Activated CD8-positive, alpha-beta memory T cell treated with anti-CD3 and anti-CD28 coated beads, Interleukin-2, amount 10 ng/mL, durations not matched to agents 7 days and 5 days (primary cell): ENCODE results near the gene TRIM51. TPM values are rescaled to one million over a fixed set of nuclear protein-coding genes. Genes with fewer than 3 reads are reported as not detected.
"Not testable (repeated sequence)": the region's sequence is repeated elsewhere in the genome, so short reads cannot be mapped to it uniquely, and the experiment has no call there.

Experiments used
- ATAC-seq: fragments of 150-1000 bp; cut with Tn5 transposase; one replicate; pipeline ENCODE4 v1.10.0; 2021; ENCODE audit warnings: moderate library complexity
- CTCF ChIA-PET: fragments of 350-600 bp; sonication (Branson Sonifier 250); formaldehyde crosslinking; loops from one replicate; lab custom pipeline; 2021; ENCODE audit warnings: antibody characterized with exemption; lab: Charles Lee
- DNase-seq: peaks from one replicate; pipeline ENCODE4 v3.0.0-alpha.2; 2020
- H3K27ac Mint-ChIP-seq: one replicate; pipeline ENCODE4 v1.8.0; 2021; ENCODE audit warnings: mild to moderate bottlenecking, mixed read lengths
- H3K27me3 Mint-ChIP-seq: one replicate; pipeline ENCODE4 v1.8.0; 2021; ENCODE audit warnings: mixed read lengths
- H3K36me3 Mint-ChIP-seq: one replicate; pipeline ENCODE4 v1.8.0; 2021; ENCODE audit warnings: mild to moderate bottlenecking, mixed read lengths
- H3K4me1 Mint-ChIP-seq: one replicate; pipeline ENCODE4 v1.8.0; 2021; ENCODE audit warnings: mixed read lengths
- H3K4me3 Mint-ChIP-seq: one replicate; pipeline ENCODE4 v1.8.0; 2021; ENCODE audit warnings: mild to moderate bottlenecking, moderate library complexity, mixed read lengths
- H3K9me3 Mint-ChIP-seq: one replicate; pipeline ENCODE4 v1.8.0; 2022; ENCODE audit warnings: low read depth, mixed read lengths
- total RNA-seq, 2 experiments: library from RNA; stranded (reverse); gene quantifications; one replicate each; pipeline ENCODE4 v1.2.3, GENCODE V29; 2021

Gene TRIM51, protein sequence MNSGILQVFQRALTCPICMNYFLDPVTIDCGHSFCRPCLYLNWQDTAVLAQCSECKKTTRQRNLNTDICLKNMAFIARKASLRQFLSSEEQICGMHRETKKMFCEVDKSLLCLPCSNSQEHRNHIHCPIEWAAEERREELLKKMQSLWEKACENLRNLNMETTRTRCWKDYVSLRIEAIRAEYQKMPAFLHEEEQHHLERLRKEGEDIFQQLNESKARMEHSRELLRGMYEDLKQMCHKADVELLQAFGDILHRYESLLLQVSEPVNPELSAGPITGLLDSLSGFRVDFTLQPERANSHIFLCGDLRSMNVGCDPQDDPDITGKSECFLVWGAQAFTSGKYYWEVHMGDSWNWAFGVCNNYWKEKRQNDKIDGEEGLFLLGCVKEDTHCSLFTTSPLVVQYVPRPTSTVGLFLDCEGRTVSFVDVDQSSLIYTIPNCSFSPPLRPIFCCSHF
- not detected for total RNA-seq

DNA sequence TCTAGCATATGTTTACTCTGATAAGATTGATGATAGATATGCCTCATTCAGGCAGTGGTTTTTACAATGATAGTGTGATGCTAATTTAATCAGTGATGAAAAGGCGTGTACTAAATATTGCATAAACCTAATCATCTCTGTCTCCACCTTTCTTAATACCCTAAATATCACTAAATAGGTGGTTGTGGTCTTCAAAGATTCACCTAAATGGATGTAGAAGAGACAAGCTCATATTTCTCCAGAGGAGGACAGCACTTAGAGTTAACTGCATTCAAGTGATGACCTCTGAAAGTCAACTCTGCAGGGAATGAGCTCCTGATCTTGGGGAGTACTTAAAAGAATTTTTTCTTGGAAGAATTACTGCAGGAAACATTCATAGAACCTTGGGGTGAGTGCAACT, at the start of gene TRIM51:
TSS of gene TRIM51 (plus strand) at position 301 of the 400 bp plus-strand sequence. CDS start 2,132 bp downstream, outside the sequence.
- H3K4me3 Mint-ChIP-seq, ATAC-seq, H3K4me1 Mint-ChIP-seq, DNase-seq, H3K9me3 Mint-ChIP-seq, CTCF ChIA-PET, H3K36me3 Mint-ChIP-seq, H3K27ac Mint-ChIP-seq, H3K27me3 Mint-ChIP-seq: not testable (repeated sequence)

- ATAC-seq = no peak
- no peak within 1 kb of the TSS for H3K27ac Mint-ChIP-seq
Measured at GRCh38 chr11:55838452-55838851, 44.6 kb upstream of the TRIM51 start, which contains the start of gene OR5D16. Gene OR5D16, plus strand, starts transcription at chr11:55838752. Its CDS starts 0 bp downstream, at chr11:55838752.

GRCh38 chr11:55847453-55847852, 35.6 kb upstream of the TRIM51 start:
- Mint-ChIP-seq H3K27me3 (no peaks in the 10 kb centered on the region), H3K27ac (no peak overlapping the region), H3K4me3 (no peak overlapping the region), H3K9me3 (peaks cover 5% of the 10 kb centered on the region), H3K4me1 (no peaks in the 10 kb centered on the region), H3K36me3 (no peaks in the 10 kb centered on the region)
- ATAC-seq (no peak), DNase-seq (no peak)
- CTCF ChIA-PET = no interaction called here

More at GRCh38 chr11:55838452-55838851, 44.6 kb upstream of the TRIM51 start, which contains the start of gene OR5D16:
- Mint-ChIP-seq H3K4me3 (no peak within 1 kb of the TSS), H3K4me1 (no peaks in the 10 kb centered on the region), H3K36me3 (no peaks in the 10 kb centered on the region), H3K9me3 (peaks cover 12% of the 10 kb centered on the region), H3K27me3 (no peaks in the 10 kb centered on the region)
- CTCF ChIA-PET = no interaction called here
- DNase-seq = no peak

DNA sequence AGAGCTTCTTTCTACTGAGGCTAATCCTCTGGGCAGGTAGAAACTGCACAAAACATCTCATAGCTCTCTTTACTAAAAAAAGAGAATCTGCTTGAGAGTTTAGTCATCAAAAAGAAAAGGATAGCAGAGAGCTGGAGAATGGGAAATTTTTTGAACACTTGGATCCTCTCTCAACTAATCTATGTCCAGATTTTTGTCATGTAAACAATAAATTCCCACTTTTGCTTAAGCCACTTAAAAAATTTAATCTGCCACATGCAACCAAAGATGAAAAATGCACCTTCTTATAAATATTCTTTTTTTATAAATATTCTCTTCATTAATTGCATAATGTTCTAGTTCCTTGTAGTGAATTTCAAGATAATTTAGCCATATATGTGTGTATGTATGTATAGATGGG, 34.1 kb upstream of the TRIM51 start:
- Mint-ChIP-seq H3K27me3 (no peaks in the 10 kb centered on the region), H3K27ac (no peak overlapping the region), H3K9me3 (peaks cover 5% of the 10 kb centered on the region), H3K36me3 (no peaks in the 10 kb centered on the region), H3K4me1 (no peaks in the 10 kb centered on the region), H3K4me3 (no peak overlapping the region)
- DNase-seq (no peak), ATAC-seq (no peak)
- CTCF ChIA-PET = no interaction called here

GRCh38 chr11:55852141-55852540, 31.0 kb upstream of the TRIM51 start:
- Mint-ChIP-seq H3K4me1 (no peaks in the 10 kb centered on the region), H3K4me3 (no peak overlapping the region), H3K36me3 (no peaks in the 10 kb centered on the region), H3K27me3 (no peaks in the 10 kb centered on the region), H3K9me3 (peaks cover 3% of the 10 kb centered on the region), H3K27ac (no peak overlapping the region)
- CTCF ChIA-PET = no interaction called here
- ATAC-seq (no peak), DNase-seq (no peak)

GRCh38 chr11:55854704-55855103, 28.4 kb upstream of the TRIM51 start:
- CTCF ChIA-PET = no interaction called here
- Mint-ChIP-seq H3K4me1 (no peaks in the 10 kb centered on the region), H3K27me3 (no peaks in the 10 kb centered on the region), H3K4me3 (no peak overlapping the region), H3K9me3 (peaks cover 7% of the 10 kb centered on the region), H3K27ac (no peak overlapping the region), H3K36me3 (no peaks in the 10 kb centered on the region)
- ATAC-seq (no peak), DNase-seq (no peak)

GRCh38 chr11:55867354-55867753, 15.7 kb upstream of the TRIM51 start:
- CTCF ChIA-PET, H3K36me3 Mint-ChIP-seq, ATAC-seq, H3K27me3 Mint-ChIP-seq, H3K4me1 Mint-ChIP-seq, H3K4me3 Mint-ChIP-seq, H3K27ac Mint-ChIP-seq, H3K9me3 Mint-ChIP-seq, DNase-seq: not testable (repeated sequence)

- ATAC-seq, H3K4me3 Mint-ChIP-seq, H3K4me1 Mint-ChIP-seq, H3K27me3 Mint-ChIP-seq, H3K27ac Mint-ChIP-seq, H3K36me3 Mint-ChIP-seq, DNase-seq, H3K9me3 Mint-ChIP-seq, CTCF ChIA-PET: not testable (repeated sequence)
Measured at GRCh38 chr11:55872731-55873130, 10.4 kb upstream of the TRIM51 start.

- CTCF ChIA-PET, H3K4me1 Mint-ChIP-seq, H3K36me3 Mint-ChIP-seq, H3K9me3 Mint-ChIP-seq, DNase-seq, H3K27me3 Mint-ChIP-seq, H3K4me3 Mint-ChIP-seq, ATAC-seq, H3K27ac Mint-ChIP-seq: not testable (repeated sequence)
Measured at GRCh38 chr11:55873146-55873545, 10.0 kb upstream of the TRIM51 start.

DNA sequence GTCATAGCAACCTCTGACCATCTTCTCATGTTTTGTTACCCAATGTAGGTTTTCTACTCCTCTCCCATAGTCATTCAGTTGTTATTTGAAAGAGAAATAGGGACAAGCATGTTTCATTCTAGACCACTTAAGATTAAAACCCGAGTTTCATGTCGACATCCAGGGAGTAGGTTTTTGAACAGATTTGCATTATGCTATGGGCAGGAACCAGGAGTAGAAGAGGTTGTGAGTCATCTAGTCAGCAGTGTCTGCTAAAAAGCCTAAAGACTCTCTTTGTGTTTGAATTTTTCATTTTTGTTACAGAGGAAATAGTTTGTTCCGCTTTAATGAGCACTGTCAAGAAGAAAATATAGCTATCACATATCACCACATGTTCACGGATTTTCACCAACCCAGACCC, 1.9 kb downstream of the TRIM51 start:
- H3K4me1 Mint-ChIP-seq, ATAC-seq, H3K9me3 Mint-ChIP-seq, H3K36me3 Mint-ChIP-seq, H3K4me3 Mint-ChIP-seq, DNase-seq, H3K27ac Mint-ChIP-seq, H3K27me3 Mint-ChIP-seq, CTCF ChIA-PET: not testable (repeated sequence)

DNA sequence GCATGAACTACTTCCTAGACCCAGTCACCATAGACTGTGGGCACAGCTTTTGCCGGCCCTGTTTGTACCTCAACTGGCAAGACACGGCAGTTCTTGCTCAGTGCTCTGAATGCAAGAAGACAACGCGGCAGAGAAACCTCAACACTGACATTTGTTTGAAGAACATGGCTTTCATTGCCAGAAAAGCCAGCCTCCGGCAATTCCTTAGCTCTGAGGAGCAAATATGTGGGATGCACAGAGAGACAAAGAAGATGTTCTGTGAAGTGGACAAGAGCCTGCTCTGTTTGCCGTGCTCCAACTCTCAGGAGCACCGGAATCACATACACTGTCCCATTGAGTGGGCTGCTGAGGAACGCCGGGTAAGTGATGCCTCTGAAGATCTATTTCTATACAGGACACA, 2.4 kb downstream of the TRIM51 start:
- DNase-seq, H3K4me3 Mint-ChIP-seq, H3K36me3 Mint-ChIP-seq, H3K27ac Mint-ChIP-seq, H3K9me3 Mint-ChIP-seq, ATAC-seq, H3K27me3 Mint-ChIP-seq, H3K4me1 Mint-ChIP-seq, CTCF ChIA-PET: not testable (repeated sequence)

- H3K4me3 Mint-ChIP-seq = no peak overlapping the region
- CTCF ChIA-PET = no interaction called here
- H3K27ac Mint-ChIP-seq = no peak overlapping the region
- H3K9me3 Mint-ChIP-seq = peaks cover 11% of the 10 kb centered on the region
- no peaks in the 10 kb centered on the region for H3K27me3 Mint-ChIP-seq
- DNase-seq (no peak), ATAC-seq (no peak)
- no peaks in the 10 kb centered on the region for H3K36me3 Mint-ChIP-seq
- no peaks in the 10 kb centered on the region for H3K4me1 Mint-ChIP-seq
Measured at GRCh38 chr11:55895216-55895615, 12.1 kb downstream of the TRIM51 start.

DNA sequence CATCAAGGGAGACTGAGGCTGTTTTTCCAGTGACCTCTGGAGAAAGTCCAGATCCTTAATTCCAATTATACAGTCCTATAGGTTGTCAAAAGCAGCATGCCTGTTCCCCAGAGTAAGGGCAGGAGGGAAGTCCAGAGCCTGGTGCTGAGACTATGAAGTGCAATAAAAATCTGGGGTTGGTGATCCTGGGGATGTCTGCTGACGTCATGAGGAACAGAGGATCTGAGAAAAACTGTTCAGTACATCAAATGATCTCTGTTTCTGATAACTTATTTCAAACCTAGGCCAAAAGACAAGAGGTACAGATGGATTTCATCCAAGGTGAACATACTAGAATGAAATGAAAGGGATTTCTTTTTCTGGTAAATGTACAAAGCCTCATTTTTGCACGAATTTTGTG, 19.2 kb downstream of the TRIM51 start:
- Mint-ChIP-seq H3K27me3 (no peaks in the 10 kb centered on the region), H3K4me1 (no peaks in the 10 kb centered on the region), H3K27ac (no peak overlapping the region), H3K9me3 (peaks cover 14% of the 10 kb centered on the region), H3K36me3 (no peaks in the 10 kb centered on the region), H3K4me3 (no peak overlapping the region)
- DNase-seq (no peak), ATAC-seq (no peak)
- CTCF ChIA-PET = no interaction called here

DNA sequence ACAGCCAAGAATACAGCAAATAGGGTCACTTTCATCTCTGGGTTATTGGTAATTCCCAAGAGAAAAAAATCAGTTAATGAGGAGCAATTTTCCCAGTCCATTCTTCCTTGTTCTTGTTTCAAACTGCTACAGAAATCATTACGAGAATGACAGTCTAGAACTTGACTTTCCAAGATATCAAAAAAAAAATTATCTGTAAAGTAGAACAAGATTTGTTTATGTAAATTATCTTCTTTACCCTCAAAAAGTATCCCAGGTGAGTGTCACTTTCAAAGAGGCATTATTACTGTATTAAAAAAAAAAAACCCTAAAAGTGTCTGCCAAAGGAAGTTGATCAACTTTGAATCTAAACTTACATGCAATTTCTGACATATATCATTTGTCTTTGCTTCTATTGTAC, 31.4 kb downstream of the TRIM51 start, which contains the start of gene OR5W2:
TSS of gene OR5W2 (minus strand) at position 101 of the 400 bp plus-strand sequence. CDS start at position 101, 0 bp downstream.
- peaks cover 4% of the 10 kb centered on the region for H3K9me3 Mint-ChIP-seq
- H3K36me3 Mint-ChIP-seq = no peaks in the 10 kb centered on the region
- ATAC-seq (no peak), DNase-seq (no peak)
- no peaks in the 10 kb centered on the region for H3K27me3 Mint-ChIP-seq
- H3K4me1 Mint-ChIP-seq = no peaks in the 10 kb centered on the region
- no peak within 1 kb of the TSS for H3K4me3 Mint-ChIP-seq
- CTCF ChIA-PET = no interaction called here
- H3K27ac Mint-ChIP-seq = no peak within 1 kb of the TSS
